Subcutaneous abdominal adipose tissue (tissue), 5 donors: ENCODE data around the gene BABAM2.

Experiments
- H3K27ac ChIP-seq: one replicate; pipeline ENCODE4 v1.7.0; 2013; ENCODE audit warnings: low read depth, mild to moderate bottlenecking, inconsistent platforms, low read length, moderate library complexity
- H3K27me3 ChIP-seq, 5 donors: one replicate each; pipeline ENCODE4 v1.7.0; 2013; ENCODE audit warnings: low read length in 5 of 5, inconsistent platforms in 1 of 5; ENCODE audit not compliant: control insufficient read depth in 5 of 5, insufficient read depth in 4 of 5
- H3K36me3 ChIP-seq, 5 donors: one replicate each; pipeline ENCODE4 v1.7.0; 2013; ENCODE audit warnings: low read length in 5 of 5; ENCODE audit not compliant: control insufficient read depth in 5 of 5, insufficient read depth in 5 of 5
- H3K4me1 ChIP-seq, 5 donors: one replicate each; pipeline ENCODE4 v1.7.0; 2013; ENCODE audit warnings: low read length in 5 of 5, mild to moderate bottlenecking in 3 of 5, moderate library complexity in 1 of 5; ENCODE audit not compliant: control insufficient read depth in 5 of 5, insufficient read depth in 5 of 5
- H3K4me3 ChIP-seq, 5 donors: one replicate each; pipeline ENCODE4 v1.7.0; 2013; ENCODE audit warnings: low read length in 5 of 5, low read depth in 1 of 5
- H3K9ac ChIP-seq, 5 donors: one replicate each; pipeline ENCODE4 v1.7.0; 2013; ENCODE audit warnings: low read length in 5 of 5, mild to moderate bottlenecking in 4 of 5, moderate library complexity in 3 of 5
- H3K9me3 ChIP-seq, 5 donors: one replicate each; pipeline ENCODE4 v1.7.0; 2013; ENCODE audit warnings: low read length in 5 of 5; ENCODE audit not compliant: control insufficient read depth in 5 of 5
- donor health status: healthy.
- donor health status: healthy.
- donor health status: healthy.
- donor health status: healthy.
- donor health status: healthy.

The BABAM2 gene

GRCh38 chr2:27935026-27935425 lies 44.5 kb downstream of the BABAM2 start:
- H3K36me3 ChIP-seq, result peaks cover 0 to 12% (median 5%) of the 10 kb centered on the region in 5 donors
- no peaks in the 10 kb centered on the region for H3K27me3 ChIP-seq
- H3K9ac ChIP-seq, result no peak overlapping the region
- no peak overlapping the region for H3K4me3 ChIP-seq
- H3K27ac ChIP-seq, result no peak overlapping the region
- no peaks in the 10 kb centered on the region for H3K4me1 ChIP-seq
- H3K9me3 ChIP-seq, result no peaks in the 10 kb centered on the region

GRCh38 chr2:27940090-27940671 lies 49.7 kb downstream of the BABAM2 start:
- H3K9ac ChIP-seq, result no peak overlapping the region

GRCh38 chr2:27940982-27941381 lies 50.5 kb downstream of the BABAM2 start:
- Histone ChIP-seq H3K36me3 (no peaks in the 10 kb centered on the region), H3K27ac (no peak overlapping the region), H3K9ac (no peak overlapping the region), H3K9me3 (no peaks in the 10 kb centered on the region), H3K27me3 (no peaks in the 10 kb centered on the region), H3K4me3 (no peak overlapping the region), H3K4me1 (peaks cover 0 to 3% (median 0%) of the 10 kb centered on the region in 5 donors)

More at GRCh38 chr2:27940090-27940671, 49.7 kb downstream of the BABAM2 start:
- peaks cover 0 to 3% (median 0%) of the 10 kb centered on the region in 5 donors for H3K4me1 ChIP-seq
- H3K27me3 ChIP-seq, result no peaks in the 10 kb centered on the region
- no peaks in the 10 kb centered on the region for H3K9me3 ChIP-seq
- no peak overlapping the region for H3K27ac ChIP-seq
- no peak overlapping the region for H3K4me3 ChIP-seq
- H3K36me3 ChIP-seq, result no peaks in the 10 kb centered on the region

- Histone ChIP-seq H3K27ac (no peak overlapping the region), H3K4me1 (peaks cover 0 to 12% (median 0%) of the 10 kb centered on the region in 5 donors), H3K4me3 (no peak overlapping the region), H3K36me3 (no peaks in the 10 kb centered on the region), H3K9ac (no peak overlapping the region), H3K27me3 (no peaks in the 10 kb centered on the region), H3K9me3 (no peaks in the 10 kb centered on the region)
Observed at GRCh38 chr2:27942612-27943547, 52.4 kb downstream of the BABAM2 start.

GRCh38 chr2:27946530-27947060 lies 56.1 kb downstream of the BABAM2 start:
- Histone ChIP-seq H3K4me3 (no peak overlapping the region), H3K4me1 (peaks cover 0 to 9% (median 0%) of the 10 kb centered on the region in 5 donors), H3K36me3 (no peaks in the 10 kb centered on the region), H3K9ac (no peak overlapping the region), H3K27ac (no peak overlapping the region), H3K9me3 (no peaks in the 10 kb centered on the region), H3K27me3 (no peaks in the 10 kb centered on the region)

- Histone ChIP-seq H3K9ac (no peak overlapping the region), H3K9me3 (peaks cover 0 to 3% (median 0%) of the 10 kb centered on the region in 5 donors), H3K36me3 (no peaks in the 10 kb centered on the region), H3K27ac (no peak overlapping the region), H3K4me3 (no peak overlapping the region), H3K4me1 (peaks cover 0 to 26% (median 19%) of the 10 kb centered on the region in 5 donors), H3K27me3 (no peaks in the 10 kb centered on the region)
Observed at GRCh38 chr2:27952070-27952469, 61.5 kb downstream of the BABAM2 start.

GRCh38 chr2:27953077-27953476 lies 62.5 kb downstream of the BABAM2 start:
- Histone ChIP-seq H3K27me3 (no peaks in the 10 kb centered on the region), H3K4me1 (peaks cover 0 to 29% (median 21%) of the 10 kb centered on the region in 5 donors), H3K36me3 (no peaks in the 10 kb centered on the region), H3K27ac (peak overlapping the region; percentile 84), H3K9ac (no peak overlapping the region), H3K9me3 (peaks cover 0 to 3% (median 0%) of the 10 kb centered on the region in 5 donors), H3K4me3 (no peak overlapping the region)

- H3K36me3 ChIP-seq, result no peaks in the 10 kb centered on the region
- H3K4me3 ChIP-seq, result no peak overlapping the region
- H3K9me3 ChIP-seq, result peaks cover 0 to 3% (median 0%) of the 10 kb centered on the region in 5 donors
- no peaks in the 10 kb centered on the region for H3K27me3 ChIP-seq
- peak overlapping the region in 3 of 5 donors; percentile 4 to 60 (median 48) for H3K9ac ChIP-seq
- H3K4me1 ChIP-seq, result peaks cover 0 to 31% (median 25%) of the 10 kb centered on the region in 5 donors
- peak overlapping the region; percentile 84 for H3K27ac ChIP-seq
Observed at GRCh38 chr2:27954221-27954673, 63.7 kb downstream of the BABAM2 start.

GRCh38 chr2:27954771-27955383 lies 64.3 kb downstream of the BABAM2 start:
- no peaks in the 10 kb centered on the region for H3K36me3 ChIP-seq
- H3K4me3 ChIP-seq, result peak overlapping the region in 1 of 5 donors; percentile 7
- peaks cover 0 to 37% (median 32%) of the 10 kb centered on the region in 5 donors for H3K4me1 ChIP-seq
- peak overlapping the region; percentile 84 for H3K27ac ChIP-seq
- peak overlapping the region in 4 of 5 donors; percentile 48 to 76 (median 54) for H3K9ac ChIP-seq
- no peaks in the 10 kb centered on the region for H3K27me3 ChIP-seq
- peaks cover 0 to 3% (median 0%) of the 10 kb centered on the region in 5 donors for H3K9me3 ChIP-seq
